Fibroblast of skin of left quadriceps (primary cell): ENCODE data around the gene FABP7.

Experiments used
- DNase-seq, 2 experiments: peaks; one replicate each; pipeline ENCODE4 v3.0.0-alpha.2; 2013; ENCODE audit warnings: low read depth in 2 of 2

Gene FABP7

GRCh38 chr6:122758927-122759334, 20.6 kb upstream of the FABP7 start:
- DNase-seq = no peak

GRCh38 chr6:122760330-122760729, 19.2 kb upstream of the FABP7 start:
- DNase-seq = no peak

- no peak for DNase-seq
These were observed 13.3 kb upstream of the FABP7 start for GRCh38 chr6:122766256-122766655.

GRCh38 chr6:122770835-122771601, 8.5 kb upstream of the FABP7 start:
- DNase-seq = no peak

GRCh38 chr6:122772724-122773415, 6.6 kb upstream of the FABP7 start:
- no peak for DNase-seq

- no peak for DNase-seq
These were observed 3.5 kb upstream of the FABP7 start for GRCh38 chr6:122775975-122776374.

- DNase-seq = no peak
These were observed 1.2 kb upstream of the FABP7 start for GRCh38 chr6:122778302-122778701.

GRCh38 chr6:122778985-122779661, 393 bp upstream of the FABP7 start:
- no peak for DNase-seq

- no peak for DNase-seq
These were observed 598 bp downstream of the FABP7 start for GRCh38 chr6:122780114-122780513.

- DNase-seq = no peak
These were observed 2.2 kb downstream of the FABP7 start for GRCh38 chr6:122781716-122782115.

- no peak for DNase-seq
These were observed 3.9 kb downstream of the FABP7 start for GRCh38 chr6:122783401-122783800.

GRCh38 chr6:122785891-122786290, 6.4 kb downstream of the FABP7 start:
- DNase-seq = no peak

- DNase-seq = peak; percentile 51 to 60
These were observed 8.2 kb downstream of the FABP7 start for GRCh38 chr6:122787721-122788120.

GRCh38 chr6:122788208-122788607, 8.7 kb downstream of the FABP7 start:
- no peak for DNase-seq

- DNase-seq = peak; percentile 64 to 66
These were observed 9.2 kb downstream of the FABP7 start for GRCh38 chr6:122788663-122789181.

- no peak for DNase-seq
These were observed 9.9 kb downstream of the FABP7 start, which contains the start of gene SMPDL3A for GRCh38 chr6:122789182-122790027. Gene SMPDL3A (plus strand): TSS chr6:122789258. CDS start chr6:122789347, 89 bp downstream.

- no peak for DNase-seq
These were observed 10.5 kb downstream of the FABP7 start for GRCh38 chr6:122790028-122790422.

- DNase-seq = no peak
These were observed 11.2 kb downstream of the FABP7 start for GRCh38 chr6:122790423-122791309.

GRCh38 chr6:122791310-122791679, 11.8 kb downstream of the FABP7 start:
- DNase-seq = no peak

- no peak for DNase-seq
These were observed 13.2 kb downstream of the FABP7 start for GRCh38 chr6:122792766-122793165.
